ENCODE data around the gene NGEF. TPM values are rescaled to one million over a fixed set of nuclear protein-coding genes. Genes with fewer than 3 reads are reported as not detected.

NGEF gene
- total and polyA plus RNA-seq, 12 donors: 10.1 to 467 (median 46.1) TPM

- Histone ChIP-seq H3K27ac (no peak overlapping the region), H3K36me3 (replicated peaks in 1 of 2) (peaks cover 0 to 81% of the 10 kb centered on the region in 2 donors), H3K4me3 (no peak overlapping the region), H3K4me1 (replicated peaks in 1 of 2) (no peaks in the 10 kb centered on the region), H3K9me3 (replicated peaks in 1 of 3) (no peaks in the 10 kb centered on the region), H3K27me3 (no peaks in the 10 kb centered on the region)
- TF ChIP-seq POLR2A (IDR thresholded peaks at IDR 0.05) (no peak), CTCF (IDR thresholded peaks at IDR 0.05) (no peak)
- intact Hi-C loops (cut with DNase I): no loop called here
- DNase-seq: no peak
These were observed 167.0 kb downstream of the NGEF start for GRCh38 chr2:232846055-232846454.

GRCh38 chr2:232843834-232844233 is 169.2 kb downstream of the NGEF start:
- WGBS, 4 donors: 91 to 97% (median 95%) methylated on average over 3 of the region's 3 CpGs
- Histone ChIP-seq H3K27ac (no peak overlapping the region), H3K36me3 (replicated peaks in 1 of 2) (peaks cover 0 to 64% of the 10 kb centered on the region in 2 donors), H3K9me3 (replicated peaks in 1 of 3) (no peaks in the 10 kb centered on the region), H3K4me3 (no peak overlapping the region), H3K27me3 (no peaks in the 10 kb centered on the region), H3K4me1 (replicated peaks in 1 of 2) (peaks cover 0 to 13% of the 10 kb centered on the region in 2 donors)
- DNase-seq: no peak
- TF ChIP-seq POLR2A (IDR thresholded peaks at IDR 0.05) (no peak), CTCF (IDR thresholded peaks at IDR 0.05) (no peak)
- intact Hi-C loops (cut with DNase I): no loop called here

GRCh38 chr2:232842689-232843088 is 170.4 kb downstream of the NGEF start:
- intact Hi-C loops (cut with DNase I): no loop called here
- 39 to 71% (median 55%) methylated on average over 2 of the region's 2 CpGs for WGBS, 4 donors
- TF ChIP-seq POLR2A (IDR thresholded peaks at IDR 0.05) (no peak), CTCF (IDR thresholded peaks at IDR 0.05) (no peak)
- Histone ChIP-seq H3K36me3 (replicated peaks in 1 of 2) (peaks cover 0 to 56% of the 10 kb centered on the region in 2 donors), H3K27ac (no peak overlapping the region), H3K4me1 (replicated peaks in 1 of 2) (peaks cover 7 to 24% of the 10 kb centered on the region in 2 donors), H3K4me3 (no peak overlapping the region), H3K27me3 (no peaks in the 10 kb centered on the region), H3K9me3 (replicated peaks in 1 of 3) (no peaks in the 10 kb centered on the region)
- DNase-seq: no peak

GRCh38 chr2:232839411-232840079 is 173.5 kb downstream of the NGEF start:
- TF ChIP-seq POLR2A (IDR thresholded peaks at IDR 0.05): no peak
- no peak for TF ChIP-seq CTCF (IDR thresholded peaks at IDR 0.05)
- no peaks in the 10 kb centered on the region for H3K27me3 ChIP-seq
- WGBS, 4 donors: 47 to 55% (median 49%) methylated on average over 9 of the region's 9 CpGs
- intact Hi-C loops (cut with DNase I): no loop called here
- no peak overlapping the region for H3K27ac ChIP-seq
- DNase-seq: peak; percentile 39 to 73 (median 57)
- H3K9me3 ChIP-seq (replicated peaks in 1 of 3): no peaks in the 10 kb centered on the region
- peaks cover 0 to 53% of the 10 kb centered on the region in 2 donors for H3K36me3 ChIP-seq (replicated peaks in 1 of 2)
- peaks cover 7 to 27% of the 10 kb centered on the region in 2 donors for H3K4me1 ChIP-seq (replicated peaks in 1 of 2)
- no peak overlapping the region for H3K4me3 ChIP-seq

All from adrenal gland (tissue), 12 donors.